ENCODE measurements around the gene SLC1A7.

The SLC1A7 gene

DNA sequence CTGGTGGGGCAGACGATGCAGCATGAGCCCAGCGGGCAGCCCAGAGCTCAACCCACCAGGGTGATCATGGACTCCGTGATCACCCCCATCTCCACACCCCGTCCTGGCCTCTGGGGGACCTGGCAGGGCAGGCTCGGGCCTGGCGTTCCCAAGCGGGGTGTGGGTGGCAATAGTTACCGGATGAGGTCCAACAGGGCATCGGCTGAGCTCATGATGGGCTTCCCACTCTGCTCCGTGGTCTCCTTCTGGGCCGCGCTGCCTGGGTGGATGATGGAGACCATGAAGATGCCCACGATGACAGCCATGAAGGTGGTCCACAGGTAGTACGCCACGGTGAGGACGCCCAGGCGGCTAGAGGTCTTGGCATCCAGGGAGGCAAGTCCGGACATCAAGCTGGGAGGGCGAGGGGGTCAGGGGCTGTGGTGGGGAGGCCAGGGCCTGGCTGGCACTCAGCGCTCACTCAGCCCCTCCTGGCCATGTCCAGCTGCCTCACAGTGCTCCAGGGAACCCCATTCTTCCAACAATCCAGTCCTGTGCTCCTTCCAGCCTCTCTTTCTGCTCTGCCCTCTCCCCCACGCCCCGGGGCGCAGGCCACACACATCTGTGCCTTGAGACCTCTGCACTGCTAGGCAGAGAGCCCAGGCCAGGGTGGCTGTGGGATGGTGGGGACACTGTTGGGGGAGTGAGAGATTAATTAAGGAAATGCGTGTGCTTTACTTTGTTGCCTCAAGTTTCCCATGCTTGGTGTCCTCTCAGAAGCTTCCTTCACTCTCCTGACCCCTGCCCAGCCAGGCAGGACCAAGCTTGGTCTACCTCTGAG, 27.6 kb downstream of the SLC1A7 start:
- DNase-seq: no peak

GRCh38 chr1:53114090-53114489, 28.3 kb downstream of the SLC1A7 start:
- DNase-seq: no peak

DNA sequence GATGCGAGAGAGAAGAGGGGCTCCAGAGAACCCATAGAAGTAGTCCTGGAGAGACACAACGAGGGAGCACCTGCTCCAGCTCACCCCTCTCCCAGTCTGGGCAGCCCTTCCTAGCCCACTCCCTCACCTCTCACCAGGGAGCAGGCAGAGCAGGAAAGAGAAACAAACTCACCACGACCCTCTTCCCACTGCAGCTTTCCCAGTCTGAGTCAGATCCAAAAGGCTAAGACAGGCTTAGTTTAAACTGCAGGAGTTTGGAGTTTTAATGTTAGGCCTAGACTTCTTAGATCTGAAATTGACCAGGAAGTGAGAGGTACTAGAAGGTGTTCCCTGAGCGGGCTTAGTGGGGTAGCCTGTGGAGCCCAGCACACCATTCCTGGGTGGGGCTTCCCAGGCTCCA, 29.6 kb downstream of the SLC1A7 start:
- DNase-seq: no peak

- DNase-seq: no peak
Observed at GRCh38 chr1:53112271-53112774, 30.1 kb downstream of the SLC1A7 start.

GRCh38 chr1:53111693-53112092, 30.7 kb downstream of the SLC1A7 start:
- no peak for DNase-seq

DNA sequence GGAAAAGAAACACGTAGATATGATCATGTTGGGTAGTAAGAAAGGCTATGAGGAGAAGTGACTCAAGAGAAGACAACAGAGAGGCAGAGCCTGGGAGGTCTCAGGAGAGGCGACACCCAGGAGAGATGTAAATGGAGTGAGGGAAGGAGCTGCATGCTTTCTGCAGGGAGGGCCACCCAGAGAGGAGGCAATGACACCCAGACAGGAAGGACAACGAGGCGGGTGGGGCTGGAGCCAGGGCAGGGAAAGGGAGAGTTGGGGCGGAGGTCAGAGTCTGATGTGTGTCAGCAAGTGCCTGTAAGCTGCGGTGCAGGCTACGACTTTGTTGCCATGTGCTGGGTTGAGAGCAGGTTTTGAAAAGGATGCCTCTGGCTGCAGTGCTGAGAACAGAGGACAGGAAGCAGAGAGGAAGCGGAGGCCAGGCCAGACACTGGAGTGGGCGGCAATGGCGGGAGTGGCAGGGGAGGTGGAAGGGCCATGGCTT, 31.3 kb downstream of the SLC1A7 start:
- no peak for DNase-seq

DNA sequence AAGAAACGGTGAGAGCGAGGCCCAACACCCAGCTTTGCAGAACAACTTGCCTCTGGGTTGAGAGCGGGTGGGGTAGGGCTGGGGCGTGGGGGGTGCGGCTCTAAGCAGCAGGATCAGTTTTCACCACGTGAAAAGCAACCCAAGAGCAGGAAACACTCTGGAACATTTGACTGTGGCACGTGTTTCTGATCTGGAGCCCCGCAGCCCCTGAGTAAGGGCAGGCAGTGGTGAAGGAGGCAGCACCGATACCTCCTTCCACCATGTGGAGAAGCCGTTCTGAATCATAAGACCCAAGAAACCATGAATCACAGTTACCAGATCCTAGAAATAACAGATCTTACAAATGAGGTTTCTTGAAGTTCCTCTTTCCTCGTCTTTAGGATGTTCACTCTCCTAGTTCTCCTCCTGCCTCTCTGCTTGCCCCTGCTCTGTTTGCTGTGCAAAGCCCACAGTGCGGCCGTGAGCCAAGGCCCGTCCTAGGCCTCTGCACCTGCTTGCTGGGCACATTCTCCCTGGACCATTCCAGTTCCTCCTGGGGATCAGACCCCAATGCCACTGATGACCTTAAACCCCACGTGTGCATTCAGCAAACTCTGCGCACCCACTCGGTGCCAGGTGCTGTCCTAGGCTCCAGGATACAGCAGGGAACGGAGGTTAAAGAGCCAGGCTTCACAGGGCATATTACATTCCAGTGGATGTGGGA, 31.9 kb downstream of the SLC1A7 start:
- DNase-seq: no peak

DNA sequence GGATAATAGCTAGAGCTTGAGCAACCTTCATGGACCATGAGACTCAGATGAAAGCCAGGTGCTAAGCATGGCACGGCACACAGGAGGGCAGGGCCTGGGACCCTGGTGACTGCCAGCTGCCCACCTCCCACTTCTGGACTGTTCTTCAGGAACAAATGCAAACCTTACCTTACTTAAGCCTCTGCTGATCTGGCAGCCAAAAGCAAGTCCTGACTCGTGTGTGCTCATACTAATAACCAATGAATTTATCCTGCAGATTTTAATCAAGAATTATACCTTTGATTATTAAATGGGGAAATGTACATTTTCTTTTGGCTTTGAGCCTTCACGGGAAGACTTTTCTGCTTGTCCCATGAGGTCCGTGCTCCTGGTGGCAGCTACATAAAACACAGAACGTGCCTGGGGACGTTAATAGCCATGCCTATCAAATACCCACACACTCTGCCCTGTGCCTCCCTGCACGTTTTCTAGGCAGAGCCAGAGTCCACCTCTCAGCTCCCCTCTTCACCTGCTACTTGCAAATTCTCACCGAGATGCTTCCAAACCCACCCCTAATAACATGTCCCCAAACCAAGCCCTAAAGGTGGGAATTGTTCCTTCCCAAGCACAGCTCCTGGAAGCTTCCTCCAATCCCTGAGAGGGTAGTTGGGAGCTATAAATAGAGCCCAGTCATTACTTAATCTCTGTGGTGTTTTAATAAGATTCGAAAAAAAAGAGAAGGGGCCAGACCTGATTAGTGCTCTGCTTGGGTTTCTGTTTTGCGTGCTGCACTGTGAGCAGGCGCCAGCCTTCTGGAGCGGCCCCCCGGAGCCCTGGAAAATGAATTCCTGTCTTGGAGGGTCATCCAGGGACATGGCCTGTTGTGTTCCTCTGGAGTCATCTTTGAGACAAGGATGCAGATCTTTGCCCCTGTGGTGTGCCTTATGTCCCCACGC, 33.5 kb downstream of the SLC1A7 start:
- no peak for DNase-seq

- DNase-seq: no peak
Observed at GRCh38 chr1:53107570-53108322, 34.7 kb downstream of the SLC1A7 start.

DNA sequence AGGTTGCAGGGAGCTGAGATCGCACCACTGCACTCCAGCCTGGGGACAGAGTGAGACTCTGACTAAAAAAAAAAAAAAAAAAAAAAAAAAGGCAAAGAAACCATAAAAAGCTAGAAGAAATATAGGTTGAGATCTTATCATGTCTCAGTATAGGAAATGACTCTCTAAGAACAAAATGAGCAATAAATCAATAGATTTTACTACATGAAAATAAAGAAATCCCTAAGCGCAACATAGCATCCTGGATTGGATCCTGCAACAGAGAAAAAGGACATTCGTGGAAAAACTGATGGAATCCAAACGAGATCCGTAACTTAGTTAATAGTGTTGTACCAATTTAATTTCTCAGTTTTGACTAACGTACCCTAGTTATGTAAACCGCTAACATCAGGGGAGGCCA, 35.3 kb downstream of the SLC1A7 start:
- DNase-seq: no peak

DNA sequence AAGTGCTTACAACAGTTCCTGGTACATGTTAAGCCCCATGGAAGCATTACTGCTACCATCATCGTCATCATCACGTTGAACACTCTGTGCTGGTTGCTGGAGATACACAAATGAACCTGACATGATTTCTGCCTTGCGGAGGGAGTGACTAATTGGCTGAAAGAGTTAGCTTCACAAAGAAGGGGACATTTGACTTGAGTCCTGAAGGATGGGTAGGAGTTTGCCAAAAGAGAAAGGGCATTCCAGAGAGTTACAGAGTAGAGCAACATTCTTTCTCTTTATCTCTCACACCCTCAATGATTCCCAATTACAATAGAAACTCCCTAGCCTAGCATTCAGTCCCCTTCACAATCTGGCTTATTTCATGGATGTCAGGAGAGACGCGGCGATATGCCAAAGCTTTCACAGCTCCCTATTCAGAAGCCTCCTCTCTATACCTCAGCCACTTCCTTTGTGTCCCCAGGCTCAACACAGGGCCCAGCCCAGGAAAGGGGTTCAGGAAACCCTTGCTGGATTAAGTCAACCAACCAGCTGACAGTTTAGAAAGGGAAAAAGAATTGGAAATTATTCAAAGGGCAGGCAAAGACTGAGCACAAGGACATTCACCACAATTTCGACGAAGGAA, 38.0 kb downstream of the SLC1A7 start:
- DNase-seq: no peak

GRCh38 chr1:53094533-53094919, 47.9 kb downstream of the SLC1A7 start:
- DNase-seq: no peak

- no peak for DNase-seq
Observed at GRCh38 chr1:53093778-53094532, 48.5 kb downstream of the SLC1A7 start.

DNA sequence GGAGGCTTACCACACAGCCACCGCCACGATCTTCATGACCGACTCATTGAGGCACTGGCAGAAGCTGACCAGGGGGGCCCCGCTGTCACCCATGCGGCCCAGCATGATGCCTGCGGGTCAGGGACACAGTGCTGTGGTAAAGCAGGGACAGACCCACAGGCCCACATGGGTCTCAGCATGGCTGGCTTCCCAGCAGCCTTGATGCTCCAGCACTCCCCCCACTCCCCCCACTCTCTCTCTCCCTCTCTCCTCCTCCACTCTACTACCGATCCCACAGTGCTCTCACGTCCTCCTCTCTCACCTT, 49.0 kb downstream of the SLC1A7 start:
- no peak for DNase-seq

DNA sequence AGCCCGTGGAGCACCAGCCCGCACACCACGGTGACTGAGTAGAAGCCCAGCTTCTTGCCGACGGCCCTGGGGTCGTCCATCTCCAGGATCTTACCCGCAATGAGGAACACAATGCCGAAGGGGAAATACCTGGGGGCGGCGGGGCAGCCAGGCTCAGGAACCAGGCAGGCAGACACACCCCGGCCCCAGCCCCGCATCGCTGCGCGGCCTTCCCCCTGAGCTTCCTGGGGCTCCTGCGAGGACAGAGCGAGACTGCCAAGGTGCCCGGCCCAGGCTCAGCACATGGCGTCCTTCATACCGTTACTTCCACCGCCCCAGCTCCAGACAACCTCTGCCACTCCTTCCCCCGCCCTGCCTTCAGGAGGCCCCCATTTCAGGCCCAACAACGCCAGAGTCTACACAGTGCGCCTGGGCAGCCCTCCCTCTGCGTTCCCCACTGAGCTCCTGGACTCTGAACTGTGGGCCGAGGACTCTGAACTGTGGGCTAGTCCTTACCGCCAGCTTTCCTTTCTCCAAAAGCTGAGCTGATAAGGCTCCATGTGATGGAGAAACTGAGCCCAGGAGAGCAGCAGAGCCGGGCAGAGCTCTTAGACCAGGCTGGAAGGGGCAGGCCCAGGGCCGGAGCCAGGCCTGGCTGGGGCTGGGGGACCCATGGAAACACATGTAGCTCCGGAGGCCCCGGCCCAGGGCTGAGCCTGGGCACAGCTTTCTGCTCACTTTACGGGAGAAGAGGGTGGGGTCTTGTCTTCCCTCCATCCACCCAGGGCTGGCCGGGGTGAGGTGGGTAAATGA, 49.6 kb downstream of the SLC1A7 start:
- DNase-seq: no peak

GRCh38 chr1:53091841-53092645, 50.4 kb downstream of the SLC1A7 start:
- no peak for DNase-seq

- DNase-seq: no peak
Observed at GRCh38 chr1:53090227-53091147, 52.0 kb downstream of the SLC1A7 start.

Data from NCI-H1417 treated with DMSO at 0.1 percent for 48 hours (cell line).